ENCODE results near the gene EPS8L2.
"Not testable (repeated sequence)": the region's sequence is repeated elsewhere in the genome, so short reads cannot be mapped to it uniquely, and the experiment has no call there.

The EPS8L2 gene

DNA sequence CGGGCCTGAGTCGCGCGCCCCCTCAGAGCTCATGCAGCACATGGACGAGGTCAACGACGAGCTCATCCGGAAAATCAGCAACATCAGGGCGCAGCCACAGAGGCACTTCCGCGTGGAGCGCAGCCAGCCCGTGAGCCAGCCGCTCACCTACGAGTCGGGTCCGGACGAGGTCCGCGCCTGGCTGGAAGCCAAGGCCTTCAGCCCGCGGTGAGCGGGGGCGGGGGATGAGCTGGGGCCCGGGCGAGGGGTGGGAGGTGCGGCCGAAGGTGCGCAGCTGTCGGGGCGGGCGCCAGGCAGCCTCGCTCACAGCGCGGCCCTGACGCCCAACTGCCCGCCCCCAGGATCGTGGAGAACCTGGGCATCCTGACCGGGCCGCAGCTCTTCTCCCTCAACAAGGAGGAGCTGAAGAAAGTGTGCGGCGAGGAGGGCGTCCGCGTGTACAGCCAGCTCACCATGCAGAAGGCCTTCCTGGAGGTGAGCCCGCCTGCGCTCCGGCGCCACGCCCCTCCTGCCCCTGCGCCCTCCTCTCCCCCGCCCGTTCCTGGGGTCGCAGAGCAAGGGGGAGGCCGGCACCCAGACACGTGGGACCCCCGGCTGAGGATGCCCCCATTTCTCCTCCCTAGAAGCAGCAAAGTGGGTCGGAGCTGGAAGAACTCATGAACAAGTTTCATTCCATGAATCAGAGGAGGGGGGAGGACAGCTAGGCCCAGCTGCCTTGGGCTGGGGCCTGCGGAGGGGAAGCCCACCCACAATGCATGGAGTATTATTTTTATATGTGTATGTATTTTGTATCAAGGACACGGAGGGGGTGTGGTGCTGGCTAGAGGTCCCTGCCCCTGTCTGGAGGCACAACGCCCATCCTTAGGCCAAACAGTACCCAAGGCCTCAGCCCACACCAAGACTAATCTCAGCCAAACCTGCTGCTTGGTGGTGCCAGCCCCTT lies 20.5 kb downstream of the EPS8L2 start:
- DNase-seq, result no peak

DNA sequence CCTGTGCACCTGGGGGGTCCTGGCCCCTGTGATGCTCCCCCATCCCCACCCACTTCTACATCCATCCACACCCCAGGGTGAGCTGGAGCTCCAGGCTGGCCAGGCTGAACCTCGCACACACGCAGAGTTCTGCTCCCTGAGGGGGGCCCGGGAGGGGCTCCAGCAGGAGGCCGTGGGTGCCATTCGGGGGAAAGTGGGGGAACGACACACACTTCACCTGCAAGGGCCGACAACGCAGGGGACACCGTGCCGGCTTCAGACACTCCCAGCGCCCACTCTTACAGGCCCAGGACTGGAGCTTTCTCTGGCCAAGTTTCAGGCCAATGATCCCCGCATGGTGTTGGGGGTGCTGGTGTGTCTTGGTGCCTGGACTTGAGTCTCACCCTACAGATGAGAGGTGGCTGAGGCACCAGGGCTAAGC lies 21.3 kb downstream of the EPS8L2 start:
- no peak for DNase-seq

DNA sequence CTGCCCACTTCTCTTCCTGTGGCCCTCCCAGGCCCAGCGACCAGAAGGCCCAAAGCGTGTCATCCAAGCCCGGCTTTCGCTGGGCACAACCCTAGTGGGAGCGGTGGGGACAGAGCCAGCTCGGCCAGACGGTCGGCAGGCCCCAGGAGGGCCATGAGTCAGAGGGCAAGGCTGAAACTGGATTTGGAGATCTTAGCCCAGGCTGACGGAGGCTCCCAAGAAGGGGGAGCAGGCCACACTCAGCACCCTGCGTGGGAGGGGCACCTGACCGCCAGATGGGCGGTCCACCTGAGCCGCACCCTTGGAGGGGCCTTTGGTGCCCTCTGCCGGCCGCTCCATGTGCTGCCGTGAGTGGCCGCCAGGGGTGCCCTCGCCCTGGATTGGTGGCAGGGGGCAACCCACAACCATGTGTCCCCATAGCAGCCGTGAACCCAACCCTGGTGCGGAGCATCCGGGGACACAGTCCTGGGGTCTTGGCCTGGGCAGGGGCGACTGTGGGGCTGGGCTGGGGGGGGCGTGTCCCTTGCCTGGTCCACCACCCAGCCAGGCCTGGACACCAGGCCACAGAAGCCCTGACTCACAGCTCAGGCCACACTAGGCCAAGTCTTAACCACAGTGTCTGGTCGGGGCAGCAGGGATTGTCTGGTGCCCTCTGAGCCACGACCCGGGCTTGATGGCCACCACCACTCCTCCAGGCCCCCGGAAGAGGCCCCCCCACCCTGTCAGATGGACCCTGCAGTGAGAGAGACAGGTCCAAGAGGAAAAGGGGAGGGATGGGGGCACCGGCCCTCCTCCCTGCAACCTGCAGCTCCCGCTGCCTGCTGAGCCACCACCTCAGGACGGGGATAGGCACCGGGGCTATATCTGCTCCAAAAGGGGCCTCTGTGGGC lies 22.1 kb downstream of the EPS8L2 start:
- DNase-seq, result peak; percentile 53

DNA sequence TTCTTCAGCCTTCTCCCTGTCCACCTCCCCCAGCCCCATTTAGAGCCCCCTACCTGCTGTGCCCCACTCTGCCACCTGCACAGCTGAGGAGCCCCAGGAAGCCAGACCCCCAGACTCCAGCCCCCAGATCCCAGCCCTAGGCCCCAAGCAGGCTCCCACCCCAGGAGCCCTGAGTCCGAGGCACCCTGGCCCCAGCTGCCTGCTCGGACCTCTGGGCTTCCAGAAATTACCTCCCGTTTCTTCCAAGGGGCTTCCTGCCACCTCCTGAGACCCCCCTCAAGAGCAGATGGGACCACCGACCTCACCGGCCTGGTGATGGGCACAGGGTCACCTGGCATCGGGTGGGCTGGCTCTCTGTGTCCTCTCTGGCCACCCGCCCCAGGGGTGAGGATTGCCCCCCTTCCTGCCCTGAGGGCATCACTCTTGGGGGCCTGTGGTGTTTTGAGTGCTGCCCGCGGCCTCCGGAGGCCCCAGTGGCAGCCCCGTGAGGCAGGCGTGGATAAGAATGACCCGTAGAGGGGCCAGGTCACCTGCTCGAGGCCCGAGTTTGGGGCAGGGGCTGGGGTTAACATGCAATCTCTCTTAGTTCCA lies 23.0 kb downstream of the EPS8L2 start:
- no peak for DNase-seq

DNA sequence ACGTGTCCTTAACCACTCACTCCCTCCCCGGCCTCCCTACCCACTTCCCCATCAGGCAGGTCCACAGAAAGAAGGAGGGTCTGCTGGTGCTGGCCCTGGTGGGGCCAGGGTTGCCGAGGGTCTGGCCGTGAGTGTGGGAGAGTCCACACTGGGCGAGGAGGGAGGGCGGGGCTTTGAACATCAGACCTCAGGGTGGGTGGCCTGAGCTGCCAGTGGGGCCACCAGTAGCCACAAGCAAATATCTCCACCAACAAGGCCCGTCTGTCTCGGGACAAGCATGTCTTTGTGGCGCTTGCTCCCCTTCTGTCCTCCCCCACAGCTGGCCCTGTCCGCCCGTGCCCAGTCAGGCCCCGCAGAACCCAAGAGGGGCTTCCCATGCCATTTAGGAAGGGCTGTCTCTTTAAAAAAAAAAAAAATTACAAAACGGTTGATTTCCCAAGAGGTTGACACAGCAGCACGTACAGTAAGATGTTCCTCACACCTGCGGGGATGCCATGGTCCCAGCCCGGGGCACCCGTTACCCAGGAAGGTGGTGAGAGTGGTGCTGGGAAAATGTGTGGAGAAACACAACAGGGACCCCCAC lies 23.6 kb downstream of the EPS8L2 start:
- DNase-seq, result no peak

DNA sequence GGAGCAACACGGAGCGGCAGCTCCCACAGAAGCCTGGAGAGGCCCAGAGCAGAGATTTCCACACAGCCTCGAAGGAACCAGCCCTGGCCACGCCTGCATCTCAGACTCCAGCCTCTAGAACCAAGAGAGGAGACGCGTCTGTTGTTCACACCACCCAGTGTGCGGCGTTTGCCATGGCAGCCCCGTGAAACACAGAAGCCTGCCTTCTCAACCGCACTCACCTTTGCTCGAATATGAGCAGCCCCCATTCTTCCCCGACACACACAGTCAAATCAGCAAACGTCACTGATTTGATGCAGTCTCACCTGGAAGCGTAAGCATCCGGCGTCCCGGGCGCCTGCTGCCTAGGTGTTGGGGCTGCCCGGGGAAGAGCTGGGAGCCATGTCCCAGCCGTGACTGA lies 27.0 kb downstream of the EPS8L2 start:
- no peak for DNase-seq

DNA sequence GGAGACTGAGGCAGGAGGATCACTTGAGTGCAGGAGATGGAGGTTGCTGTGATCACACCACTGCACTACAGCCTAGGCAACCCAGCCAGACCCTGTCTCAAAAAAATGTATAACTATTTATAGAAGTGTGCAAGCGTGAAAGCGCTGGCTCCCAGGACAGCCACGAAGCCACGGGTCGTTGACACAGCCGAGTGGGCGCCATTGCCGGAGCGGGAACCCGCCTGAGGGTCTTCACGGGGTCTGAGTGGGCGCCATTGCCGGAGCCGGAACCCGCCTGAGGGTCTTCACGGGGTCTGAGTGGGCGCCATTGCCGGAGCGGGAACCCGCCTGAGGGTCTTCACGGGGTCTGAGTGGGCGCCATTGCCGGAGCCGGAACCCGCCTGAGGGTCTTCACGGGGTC lies 28.5 kb downstream of the EPS8L2 start:
- not testable (repeated sequence) for DNase-seq

DNA sequence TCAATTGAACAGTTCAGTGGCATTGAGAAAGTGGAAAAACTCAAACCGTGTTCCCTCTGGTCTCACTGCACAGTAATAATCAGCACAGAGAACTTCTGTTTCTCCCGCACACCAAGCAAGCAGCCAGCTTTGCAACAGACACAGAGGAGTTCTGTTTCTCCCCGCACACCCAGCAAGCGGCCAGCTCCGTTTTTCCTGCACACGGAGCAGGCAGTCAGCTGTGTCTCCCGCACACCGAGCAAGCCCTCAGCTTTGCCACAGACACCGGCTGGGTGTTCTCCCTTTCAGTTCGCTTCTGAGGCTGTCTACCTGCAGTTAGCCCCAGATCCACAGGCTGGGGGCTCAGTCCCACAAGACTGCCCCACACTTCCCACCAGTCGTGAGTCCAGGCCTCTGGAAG lies 31.3 kb downstream of the EPS8L2 start:
- DNase-seq, result no peak

DNA sequence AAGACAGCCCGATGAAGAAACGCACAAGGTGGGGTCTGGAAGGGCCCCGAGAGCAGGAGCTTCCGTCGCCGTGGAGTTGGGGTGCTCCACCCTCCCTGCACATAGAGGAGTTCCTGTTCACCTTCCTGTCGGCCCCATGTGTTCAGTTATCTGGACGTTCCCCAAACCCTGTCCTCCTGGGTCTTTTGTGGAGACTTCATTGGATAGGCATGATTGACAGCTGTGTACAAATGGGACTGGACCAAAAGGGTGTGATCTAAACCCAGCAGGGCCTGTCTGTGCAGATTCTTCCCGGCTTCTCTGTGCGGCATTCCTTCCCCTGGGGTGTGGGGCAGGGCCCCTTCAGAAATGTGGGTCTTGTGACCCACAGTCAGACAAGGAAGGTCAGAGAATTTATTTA lies 31.9 kb downstream of the EPS8L2 start:
- DNase-seq, result not testable (repeated sequence)

DNA sequence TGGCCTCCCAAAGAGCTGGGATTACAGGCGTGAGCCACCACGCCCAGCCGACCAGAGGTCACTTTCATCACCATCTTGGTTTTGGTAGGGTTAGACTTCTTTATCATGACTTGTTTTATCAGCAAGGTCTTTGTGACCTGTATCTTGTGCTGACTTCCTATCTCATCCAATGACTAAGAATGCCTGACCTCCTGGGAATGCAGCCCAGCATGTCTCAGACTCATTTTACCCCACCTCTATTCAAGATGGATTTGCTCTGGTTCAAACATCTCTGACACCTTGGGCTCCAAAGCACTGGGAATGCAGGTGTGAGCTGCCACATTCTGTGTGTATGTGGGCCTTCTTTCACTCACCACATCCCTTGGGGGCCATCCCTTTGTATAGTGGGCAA lies 36.1 kb downstream of the EPS8L2 start:
- no peak for DNase-seq

DNA sequence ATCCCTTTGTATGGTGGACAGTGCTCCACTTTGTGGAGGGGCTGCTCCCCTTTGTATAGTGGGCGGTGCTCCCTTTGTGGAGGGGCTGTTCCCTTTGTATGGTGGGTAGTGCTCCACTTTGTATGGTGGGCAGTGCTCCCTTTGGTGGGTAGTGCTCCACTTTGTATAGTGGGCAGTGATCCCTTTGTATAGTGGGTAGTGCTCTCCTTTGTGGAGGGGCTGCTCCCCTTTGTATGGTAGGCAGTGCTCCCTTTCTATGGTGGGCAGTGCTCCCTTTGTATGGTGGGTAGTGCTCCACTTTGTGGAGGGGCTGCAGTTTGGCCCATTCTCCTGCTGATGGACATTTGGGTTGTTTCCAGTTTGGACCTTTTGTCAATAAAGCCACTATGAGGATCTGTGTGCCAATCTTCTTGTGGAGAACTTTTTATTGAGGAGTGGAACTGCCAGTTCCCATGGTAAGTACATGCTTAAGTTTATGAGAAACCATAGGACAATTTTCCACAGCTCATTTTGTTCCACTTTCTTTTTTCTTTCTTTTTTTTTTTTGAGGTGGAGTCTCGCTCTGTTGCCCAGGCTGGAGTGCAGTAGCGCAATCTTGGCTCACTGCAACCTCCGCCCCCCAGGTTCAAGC lies 36.7 kb downstream of the EPS8L2 start:
- no peak for DNase-seq

DNA sequence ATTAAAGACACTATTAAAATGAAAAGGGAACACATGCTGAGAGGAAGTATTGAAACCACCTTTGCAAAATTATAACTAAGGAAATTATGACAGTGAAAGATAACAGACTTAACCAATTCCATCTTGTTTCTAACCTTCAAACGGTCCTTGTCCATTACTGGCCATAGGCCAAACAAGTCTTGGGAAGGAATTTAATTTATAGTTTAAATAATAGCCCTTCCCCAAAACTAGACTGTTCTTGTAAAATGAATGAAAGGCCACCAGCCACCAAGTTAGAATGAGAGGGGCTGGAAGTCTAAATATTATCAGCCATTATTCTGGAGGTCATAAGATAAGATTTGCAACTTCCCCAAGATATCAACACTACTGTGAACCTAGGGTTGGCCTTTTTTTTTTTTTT lies 39.4 kb downstream of the EPS8L2 start:
- DNase-seq, result no peak

DNA sequence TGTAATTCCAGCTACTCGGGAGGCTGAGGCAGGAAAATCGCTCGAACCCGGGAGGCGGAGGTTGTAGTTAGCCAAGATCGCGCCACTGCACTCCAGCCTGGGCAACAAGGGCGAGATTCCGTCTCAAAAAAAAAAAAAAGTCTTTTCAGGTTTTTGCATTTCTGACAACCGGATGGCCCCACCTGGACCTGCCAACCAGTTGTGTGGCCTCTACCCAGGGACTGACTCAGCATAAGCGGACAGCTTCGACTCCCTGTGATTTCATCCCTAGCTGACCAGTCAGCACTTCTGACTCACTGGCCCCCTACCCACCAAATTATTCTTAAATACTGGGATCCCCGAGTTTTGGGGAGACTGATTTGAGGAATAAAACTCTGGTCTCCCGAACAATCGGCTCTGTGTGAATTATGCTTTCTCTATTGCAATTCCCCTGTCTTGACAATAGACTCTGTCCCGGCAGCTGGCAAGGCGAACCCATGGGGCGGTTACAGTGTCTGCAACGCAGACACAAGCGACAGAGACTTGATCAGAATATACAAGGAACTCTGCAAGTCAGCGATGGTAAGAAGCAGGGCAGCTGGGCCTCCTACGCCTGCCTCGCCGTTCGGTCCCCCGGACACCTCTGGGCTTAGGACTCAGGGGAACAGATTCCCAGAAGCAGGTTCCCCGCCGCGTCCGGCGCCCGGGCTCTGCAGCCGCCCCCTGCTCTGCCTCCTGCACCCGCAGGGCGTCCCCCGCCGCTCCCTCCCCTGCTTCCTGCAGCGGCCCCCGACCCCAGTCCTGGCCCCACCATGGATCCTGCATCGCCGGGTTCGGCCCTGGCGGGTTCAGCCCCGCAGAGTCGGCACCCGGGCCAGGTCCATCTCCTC lies 40.5 kb downstream of the EPS8L2 start:
- no peak for DNase-seq

DNA sequence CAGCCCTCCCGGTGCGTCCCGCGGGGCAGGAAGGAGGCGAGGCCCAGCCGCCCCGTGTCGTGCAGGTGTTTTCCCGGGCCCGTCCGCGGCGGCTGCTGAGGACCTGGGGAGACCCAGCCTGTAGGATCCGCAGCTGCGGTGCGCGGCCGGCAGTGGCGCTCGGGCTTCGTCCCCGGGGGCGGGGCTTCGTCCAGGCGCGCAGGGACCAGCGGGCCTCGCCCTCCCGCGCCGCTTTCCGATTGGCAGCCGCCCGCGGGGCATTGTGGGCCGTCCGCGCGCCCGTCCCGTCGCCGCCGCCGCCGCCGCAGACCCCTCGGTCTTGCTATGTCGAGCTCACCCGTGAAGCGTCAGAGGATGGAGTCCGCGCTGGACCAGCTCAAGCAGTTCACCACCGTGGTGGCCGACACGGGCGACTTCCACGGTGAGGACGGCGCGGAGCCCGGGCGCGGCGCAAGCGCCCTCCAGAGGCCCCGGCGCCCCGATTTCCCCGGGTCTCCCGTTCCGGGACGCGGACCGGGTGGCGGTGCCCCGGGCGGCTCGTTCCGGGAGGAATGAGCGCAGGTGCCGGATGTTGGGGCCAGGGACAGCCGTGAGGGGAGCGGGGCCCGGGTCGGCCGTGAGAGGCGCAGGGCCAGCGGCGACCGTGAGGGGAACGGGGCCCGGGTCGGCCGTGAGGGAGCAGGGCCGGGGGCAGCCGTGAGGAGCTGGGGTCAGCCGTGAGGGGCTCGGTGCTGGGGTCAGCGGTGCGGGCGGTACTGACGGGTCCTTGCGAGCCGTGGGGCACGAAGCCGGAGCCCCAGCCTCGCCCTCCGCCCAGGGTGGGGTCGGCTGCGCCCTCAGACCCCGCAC lies 41.4 kb downstream of the EPS8L2 start, which contains the start of gene TALDO1:
Gene TALDO1 (plus strand): TSS at position 307 of the 849 bp plus-strand sequence. CDS start 18 bp downstream, at position 325.
- peak; percentile 78 for DNase-seq

DNA sequence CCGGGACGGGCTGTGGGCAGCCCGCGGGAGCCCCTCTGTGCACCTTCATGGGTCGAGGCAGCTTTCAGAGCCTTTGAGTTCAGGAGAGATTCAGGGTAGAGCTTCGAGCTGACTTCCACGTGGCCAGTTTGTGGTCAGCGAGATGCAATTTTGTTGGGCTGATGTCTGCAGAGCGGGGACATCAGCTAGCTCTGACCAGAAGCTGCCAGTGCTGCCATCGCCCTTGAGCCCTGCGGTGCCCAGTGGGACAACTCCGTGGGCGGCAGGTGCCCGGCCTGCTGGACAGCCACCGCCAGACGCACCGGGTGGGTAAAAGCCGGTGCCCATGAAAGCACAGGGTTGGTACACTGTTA lies 42.0 kb downstream of the EPS8L2 start:
- no peak for DNase-seq

DNA sequence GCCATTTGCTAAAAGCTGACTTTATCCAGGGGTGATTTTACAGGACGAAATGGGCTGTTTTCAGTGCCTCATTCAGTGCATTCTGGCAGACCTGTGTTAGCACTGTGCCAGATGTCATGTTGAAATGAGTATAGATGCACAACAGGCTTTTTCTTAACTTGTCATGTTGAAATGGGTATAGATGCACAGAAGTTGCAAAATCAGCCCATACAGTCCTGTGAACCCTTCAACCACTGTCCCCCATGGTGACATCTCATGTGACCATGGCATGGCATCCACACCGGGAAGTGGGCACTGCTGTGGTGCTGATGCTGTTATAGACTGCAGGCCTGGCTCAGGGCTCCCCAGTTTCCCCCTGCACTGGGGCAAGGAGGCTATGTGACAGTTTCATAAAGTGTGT lies 43.7 kb downstream of the EPS8L2 start:
- no peak for DNase-seq

DNA sequence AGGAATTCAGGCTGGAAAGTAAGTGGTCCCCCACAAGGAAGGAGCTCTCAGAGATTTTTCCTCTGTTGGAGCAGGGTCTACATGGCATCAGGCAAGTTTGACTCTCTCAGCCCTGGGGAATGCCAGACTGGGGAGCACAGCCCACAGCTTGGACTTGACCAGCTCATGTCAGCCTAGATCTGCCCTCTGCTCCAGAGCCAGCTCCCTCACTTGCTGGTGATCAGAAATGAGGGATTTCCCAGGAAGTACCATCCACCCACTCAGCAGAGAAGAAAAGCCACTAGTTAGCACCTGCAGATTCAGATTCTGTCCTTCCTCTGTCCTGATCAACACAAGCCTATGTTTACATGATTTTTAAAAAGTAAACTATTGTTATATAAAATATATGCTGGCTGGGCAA lies 54.2 kb downstream of the EPS8L2 start:
- no peak for DNase-seq

DNA sequence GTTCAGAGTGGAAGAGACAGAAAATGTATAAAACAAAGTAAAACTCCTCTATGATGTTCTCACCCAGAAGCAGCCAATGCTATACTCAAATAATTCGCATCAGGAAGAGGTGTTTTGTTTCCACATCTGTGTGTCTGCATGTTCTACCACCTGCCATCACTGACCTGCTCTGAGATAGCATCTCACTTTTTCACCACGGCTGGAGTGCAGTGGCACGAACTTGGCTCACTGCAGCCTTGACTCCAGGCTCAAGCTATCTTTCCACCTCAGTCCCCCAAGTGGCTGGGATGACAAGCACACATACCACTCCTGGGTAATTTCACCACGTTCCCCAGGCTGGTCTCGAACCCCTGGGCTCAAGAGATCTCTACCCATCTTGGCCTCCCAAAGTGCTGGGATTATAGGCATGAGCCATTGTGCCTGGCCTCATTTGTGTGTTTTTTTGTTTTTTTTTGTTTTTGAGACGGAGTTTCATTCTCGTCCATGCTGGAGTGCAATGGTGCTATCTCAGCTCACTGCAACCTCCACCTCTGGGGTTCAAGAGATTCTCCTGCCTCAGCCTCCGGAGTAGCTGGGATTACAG lies 55.6 kb downstream of the EPS8L2 start:
- DNase-seq, result no peak

DNA sequence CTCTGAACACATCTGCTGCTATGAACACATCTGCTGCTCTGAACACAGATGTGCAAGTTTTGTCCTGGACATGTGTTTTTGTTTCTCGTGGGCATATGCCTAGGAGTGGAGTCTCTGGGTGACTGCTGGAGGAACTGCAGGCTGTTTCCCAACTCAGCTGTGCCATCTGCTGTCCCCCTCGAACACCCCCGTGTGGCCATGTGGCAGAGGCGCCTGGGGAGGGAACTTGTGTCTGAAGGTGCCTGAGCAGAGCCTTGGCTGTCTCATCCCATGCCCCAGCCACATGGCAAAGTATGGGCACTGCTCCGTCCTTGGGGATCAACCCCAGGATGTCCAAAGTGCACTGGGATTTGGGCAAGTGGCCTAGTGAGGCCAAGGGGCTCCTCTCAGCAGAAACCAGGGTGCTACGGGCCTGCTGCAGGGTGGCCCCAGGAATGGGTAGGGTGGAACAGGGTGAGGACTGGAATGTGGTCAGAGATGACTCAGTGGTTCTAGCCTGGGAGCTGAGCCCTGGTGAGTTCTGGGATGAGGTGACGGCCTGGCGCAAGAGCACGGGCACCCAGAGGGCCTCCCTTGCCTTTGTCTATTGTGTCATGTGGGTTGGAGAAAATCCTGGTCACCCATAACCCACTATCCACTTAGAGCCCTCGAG lies 56.5 kb downstream of the EPS8L2 start:
- DNase-seq, result no peak

DNA sequence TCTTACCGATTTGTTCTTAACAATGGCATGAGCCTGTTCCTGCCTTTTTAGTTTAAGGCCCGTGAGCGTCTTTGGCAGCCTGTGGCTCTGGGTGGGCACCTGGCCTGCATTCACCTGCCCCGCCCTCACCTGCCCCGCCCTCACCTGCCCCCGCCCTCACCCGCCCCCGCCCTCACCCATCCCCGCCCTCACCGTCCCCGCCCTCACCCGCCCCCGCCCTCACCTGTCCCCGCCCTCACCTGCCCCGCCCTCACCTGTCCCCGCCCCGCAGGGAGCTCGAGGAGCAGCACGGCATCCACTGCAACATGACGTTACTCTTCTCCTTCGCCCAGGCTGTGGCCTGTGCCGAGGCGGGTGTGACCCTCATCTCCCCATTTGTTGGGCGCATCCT lies 57.0 kb downstream of the EPS8L2 start:
- no peak for DNase-seq
